Neural progenitor cell (in vitro differentiated cells): ENCODE data around the gene OR6N1. TPM values are rescaled to one million over a fixed set of nuclear protein-coding genes. Genes with fewer than 3 reads are reported as not detected.

ENCODE experiments used
- DNase-seq: peaks from one replicate; pipeline ENCODE4 v3.0.0-alpha.2; 2016; ENCODE audit warnings: low spot score
- H2AFZ ChIP-seq: fragments of 200-600 bp; sonication (generic); replicated peaks from 2 replicates; pipeline ENCODE4 v1.6.1; 2016; ENCODE audit warnings: antibody characterized with exemption
- H3F3A ChIP-seq: fragments of 200-600 bp; sonication (generic); 2 replicates; pipeline ENCODE4 v1.6.1; 2016; ENCODE audit warnings: antibody characterized with exemption, low read depth
- H3K27ac ChIP-seq: fragments of 200-600 bp; sonication (generic); 2 replicates; pipeline ENCODE4 v1.5.1; 2016; ENCODE audit warnings: mild to moderate bottlenecking
- H3K27me3 ChIP-seq: fragments of 200-600 bp; sonication (generic); 2 replicates; pipeline ENCODE4 v1.6.1; 2016; ENCODE audit warnings: mild to moderate bottlenecking, moderate library complexity
- H3K36me3 ChIP-seq: fragments of 200-600 bp; sonication (generic); 2 replicates; pipeline ENCODE4 v1.5.1; 2016
- H3K4me1 ChIP-seq: fragments of 200-600 bp; sonication (generic); 2 replicates; pipeline ENCODE4 v1.6.1; 2016; ENCODE audit warnings: mixed run types
- H3K4me2 ChIP-seq: fragments of 200-600 bp; sonication (generic); 2 replicates; pipeline ENCODE4 v1.6.1; 2016
- H3K4me3 ChIP-seq: fragments of 200-600 bp; sonication (generic); 2 replicates; pipeline ENCODE4 v1.5.1; 2016
- H3K79me2 ChIP-seq: fragments of 200-600 bp; sonication (generic); 2 replicates; pipeline ENCODE4 v1.6.1; 2016; ENCODE audit warnings: low read depth
- H3K9ac ChIP-seq: fragments of 200-600 bp; sonication (generic); 2 replicates; pipeline ENCODE4 v1.6.1; 2016
- H3K9me3 ChIP-seq: fragments of 200-600 bp; sonication (generic); 2 replicates; pipeline ENCODE4 v1.5.1; 2016; ENCODE audit warnings: low read depth
- H4K20me1 ChIP-seq: fragments of 200-600 bp; sonication (generic); 2 replicates; pipeline ENCODE4 v1.6.1; 2016; ENCODE audit warnings: low read depth
- H3K27ac Mint-ChIP-seq: 3 replicates; pipeline ENCODE4 v1.8.0; 2021; ENCODE audit warnings: mixed read lengths
- H3K27me3 Mint-ChIP-seq: 2 replicates; pipeline ENCODE4 v1.8.0; 2022; ENCODE audit warnings: low read depth, mild to moderate bottlenecking, inconsistent platforms, moderate library complexity, mixed read lengths; ENCODE audit not compliant: insufficient read depth
- H3K36me3 Mint-ChIP-seq: 3 replicates; pipeline ENCODE4 v1.8.0; 2021; ENCODE audit warnings: mixed read lengths
- H3K4me1 Mint-ChIP-seq: 3 replicates; pipeline ENCODE4 v1.8.0; 2021; ENCODE audit warnings: mixed read lengths
- H3K4me3 Mint-ChIP-seq: 3 replicates; pipeline ENCODE4 v1.8.0; 2021; ENCODE audit warnings: mild to moderate bottlenecking, moderate library complexity, mixed read lengths
- H3K9me3 Mint-ChIP-seq: 3 replicates; pipeline ENCODE4 v1.8.0; 2020; ENCODE audit warnings: mixed read lengths
- EZH2 ChIP-seq: fragments of 200-600 bp; sonication (generic); IDR thresholded peaks from 2 replicates; pipeline ENCODE4 v1.6.1; 2017; ENCODE audit warnings: antibody characterized with exemption, mild to moderate bottlenecking, moderate library complexity
- EZH2phosphoT487 ChIP-seq: fragments of 200-600 bp; sonication (generic); IDR thresholded peaks from 2 replicates; pipeline ENCODE4 v1.6.1; 2017; ENCODE audit warnings: antibody characterized with exemption
- total RNA-seq: library from RNA; depleted of rRNA; stranded (reverse); fragments of >200 nt; gene quantifications from 2 replicates; pipeline ENCODE4 v1.2.3, GENCODE V29; 2015; ENCODE audit warnings: low replicate concordance
- TF ChIP-seq, protein P1 (sequence below): fragments of 200-600 bp; sonication (generic); IDR thresholded peaks from 2 replicates; pipeline ENCODE4 v1.5.1; 2017; ENCODE audit warnings: antibody characterized with exemption, mild to moderate bottlenecking

The OR6N1 gene
- total RNA-seq, 1 donor from 2014 or later, result not detected

DNA sequence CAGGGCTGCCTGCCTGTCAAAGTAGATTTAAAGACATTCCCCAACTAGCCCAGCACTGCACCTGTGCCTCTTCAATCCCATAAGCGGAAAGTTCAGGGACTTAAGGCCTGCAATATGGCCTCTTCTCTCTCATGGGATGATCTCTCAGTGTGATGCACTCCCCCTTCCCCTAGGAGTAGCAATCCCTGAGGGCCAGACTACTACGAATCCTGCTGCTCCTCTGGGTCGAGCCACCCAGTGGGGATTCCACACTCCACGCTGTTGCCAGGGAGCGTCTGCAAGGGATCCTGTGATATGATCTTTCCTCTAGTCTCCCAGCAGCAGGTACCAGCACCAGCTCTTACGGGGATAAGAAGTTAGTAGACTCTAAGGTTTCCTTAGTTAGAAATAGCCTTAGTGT lies 22.3 kb upstream of the OR6N1 start:
- H3K4me2 ChIP-seq, result no peak overlapping the region
- TF ChIP-seq EZH2 (no peak), EZH2phosphoT487 (no peak)
- TF ChIP-seq, protein P1, sequence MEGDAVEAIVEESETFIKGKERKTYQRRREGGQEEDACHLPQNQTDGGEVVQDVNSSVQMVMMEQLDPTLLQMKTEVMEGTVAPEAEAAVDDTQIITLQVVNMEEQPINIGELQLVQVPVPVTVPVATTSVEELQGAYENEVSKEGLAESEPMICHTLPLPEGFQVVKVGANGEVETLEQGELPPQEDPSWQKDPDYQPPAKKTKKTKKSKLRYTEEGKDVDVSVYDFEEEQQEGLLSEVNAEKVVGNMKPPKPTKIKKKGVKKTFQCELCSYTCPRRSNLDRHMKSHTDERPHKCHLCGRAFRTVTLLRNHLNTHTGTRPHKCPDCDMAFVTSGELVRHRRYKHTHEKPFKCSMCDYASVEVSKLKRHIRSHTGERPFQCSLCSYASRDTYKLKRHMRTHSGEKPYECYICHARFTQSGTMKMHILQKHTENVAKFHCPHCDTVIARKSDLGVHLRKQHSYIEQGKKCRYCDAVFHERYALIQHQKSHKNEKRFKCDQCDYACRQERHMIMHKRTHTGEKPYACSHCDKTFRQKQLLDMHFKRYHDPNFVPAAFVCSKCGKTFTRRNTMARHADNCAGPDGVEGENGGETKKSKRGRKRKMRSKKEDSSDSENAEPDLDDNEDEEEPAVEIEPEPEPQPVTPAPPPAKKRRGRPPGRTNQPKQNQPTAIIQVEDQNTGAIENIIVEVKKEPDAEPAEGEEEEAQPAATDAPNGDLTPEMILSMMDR, result no peak
- no peak overlapping the region for H3K27ac ChIP-seq
- Mint-ChIP-seq H3K9me3 (no peaks in the 10 kb centered on the region), H3K4me3 (no peak overlapping the region), H3K36me3 (no peaks in the 10 kb centered on the region), H3K27me3 (peaks cover 2% of the 10 kb centered on the region), H3K27ac (no peak overlapping the region), H3K4me1 (peaks cover 9% of the 10 kb centered on the region)
- no peak overlapping the region for H3K4me3 ChIP-seq
- no peak overlapping the region for H3K9ac ChIP-seq
- H2AFZ ChIP-seq, result peak overlapping the region; percentile 27
- no peak for DNase-seq
- no peaks in the 10 kb centered on the region for H3K27me3 ChIP-seq
- H3K9me3 ChIP-seq, result no peaks in the 10 kb centered on the region
- no peaks in the 10 kb centered on the region for H3F3A ChIP-seq
- no peaks in the 10 kb centered on the region for H3K36me3 ChIP-seq
- H4K20me1 ChIP-seq, result no peaks in the 10 kb centered on the region
- no peaks in the 10 kb centered on the region for H3K79me2 ChIP-seq
- H3K4me1 ChIP-seq, result no peaks in the 10 kb centered on the region

DNA sequence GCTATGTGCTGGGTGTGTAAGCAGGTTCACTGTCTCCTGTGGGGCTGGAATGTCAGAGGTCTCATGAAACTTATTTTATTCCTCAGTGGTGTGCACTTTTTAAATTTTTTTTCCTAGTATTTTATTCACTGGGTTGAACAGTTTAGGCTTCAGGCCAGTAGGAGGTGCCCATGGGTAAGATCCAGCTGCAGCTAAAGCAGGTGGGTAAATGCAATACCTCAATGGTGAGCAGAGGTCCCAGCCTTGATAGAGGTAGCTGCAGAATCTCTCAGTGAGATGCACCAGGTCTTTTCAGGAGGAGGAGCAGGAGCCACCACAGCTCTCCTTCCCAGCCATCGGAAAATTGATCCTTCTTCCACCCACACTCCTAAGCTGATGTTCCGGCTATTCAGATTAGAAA lies 21.6 kb upstream of the OR6N1 start:
- H4K20me1 ChIP-seq, result no peaks in the 10 kb centered on the region
- no peak overlapping the region for H3K4me3 ChIP-seq
- Mint-ChIP-seq H3K36me3 (no peaks in the 10 kb centered on the region), H3K4me1 (peaks cover 9% of the 10 kb centered on the region), H3K9me3 (no peaks in the 10 kb centered on the region), H3K27me3 (peaks cover 2% of the 10 kb centered on the region), H3K27ac (no peak overlapping the region), H3K4me3 (no peak overlapping the region)
- H3K4me1 ChIP-seq, result no peaks in the 10 kb centered on the region
- no peak overlapping the region for H2AFZ ChIP-seq
- no peak overlapping the region for H3K9ac ChIP-seq
- no peak overlapping the region for H3K4me2 ChIP-seq
- no peaks in the 10 kb centered on the region for H3F3A ChIP-seq
- H3K36me3 ChIP-seq, result no peaks in the 10 kb centered on the region
- DNase-seq, result peak; percentile 41
- no peaks in the 10 kb centered on the region for H3K27me3 ChIP-seq
- no peak overlapping the region for H3K27ac ChIP-seq
- H3K9me3 ChIP-seq, result no peaks in the 10 kb centered on the region
- TF ChIP-seq, protein P1, result peak; percentile 62
- TF ChIP-seq EZH2phosphoT487, result no peak
- H3K79me2 ChIP-seq, result no peaks in the 10 kb centered on the region

DNA sequence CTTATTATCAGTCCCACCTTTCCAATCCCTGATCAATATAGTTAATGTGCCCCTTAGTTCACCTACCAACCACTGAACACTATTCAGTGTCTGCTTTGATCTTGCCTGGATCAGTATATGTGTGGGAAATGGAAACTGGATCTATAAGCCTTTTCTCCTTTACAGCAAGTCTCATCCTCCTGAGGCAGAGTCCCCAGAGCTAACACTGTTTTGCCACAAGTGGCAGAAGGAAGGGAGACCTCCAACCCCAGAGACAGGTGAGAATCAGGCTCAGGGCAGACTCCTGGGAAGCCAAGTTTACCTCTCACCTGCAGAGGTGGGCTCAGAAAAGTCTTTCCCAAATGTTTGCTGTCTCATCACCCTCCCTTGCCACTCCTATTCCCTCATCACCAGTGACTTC lies 9.1 kb upstream of the OR6N1 start, which contains the start of gene OR6N2:
Gene OR6N2, minus strand, starts transcription at position 101 of the 400 bp plus-strand sequence. CDS start 3,569 bp downstream, outside the sequence.
- no peaks in the 10 kb centered on the region for H3K9me3 ChIP-seq
- H3F3A ChIP-seq, result no peaks in the 10 kb centered on the region
- no peaks in the 10 kb centered on the region for H3K27me3 ChIP-seq
- Mint-ChIP-seq H3K9me3 (no peaks in the 10 kb centered on the region), H3K27me3 (no peaks in the 10 kb centered on the region), H3K4me3 (no peak within 1 kb of the TSS), H3K27ac (no peak within 1 kb of the TSS), H3K4me1 (no peaks in the 10 kb centered on the region), H3K36me3 (no peaks in the 10 kb centered on the region)
- no peak for DNase-seq
- no peaks in the 10 kb centered on the region for H3K79me2 ChIP-seq
- no peaks in the 10 kb centered on the region for H4K20me1 ChIP-seq
- H3K9ac ChIP-seq, result no peak within 1 kb of the TSS
- no peak within 1 kb of the TSS for H3K4me2 ChIP-seq
- H3K27ac ChIP-seq, result no peak within 1 kb of the TSS
- no peaks in the 10 kb centered on the region for H3K36me3 ChIP-seq
- H3K4me1 ChIP-seq, result no peaks in the 10 kb centered on the region
- no peak within 1 kb of the TSS for H2AFZ ChIP-seq
- H3K4me3 ChIP-seq, result no peak within 1 kb of the TSS
- TF ChIP-seq, protein P1, result no peak
- no peak for TF ChIP-seq EZH2
- no peak for TF ChIP-seq EZH2phosphoT487
